B cell (primary cell): ENCODE results near the gene SLC6A16. TPM values are rescaled to one million over a fixed set of nuclear protein-coding genes. Genes with fewer than 3 reads are reported as not detected.
A peak's percentile ranks its signal among the peaks of the same experiment; 100 is the strongest.

Source experiments
- ATAC-seq: fragments of 200-7000 bp; cut with Tn5 transposase; one replicate; pipeline ENCODE4 v1.10.0; 2021; ENCODE audit warnings: low read depth, mild to moderate bottlenecking, moderate number of reproducible peaks, moderate library complexity
- CTCF ChIA-PET: fragments of 350-600 bp; sonication (Branson Sonifier 250); formaldehyde crosslinking; loops from one replicate; lab custom pipeline; 2021; ENCODE audit warnings: antibody characterized with exemption, inconsistent platforms; lab: Charles Lee
- POLR2A ChIA-PET: fragments of 350-600 bp; sonication (Branson Sonifier 250); formaldehyde crosslinking; loops from one replicate; lab custom pipeline; 2021; ENCODE audit warnings: antibody characterized with exemption; lab: Charles Lee
- DNase-seq: peaks from one replicate; pipeline ENCODE4 v3.0.0; 2013
- H2AFZ ChIP-seq: 2 replicates; pipeline ENCODE4 v1.6.1; 2012; ENCODE audit warnings: mild to moderate bottlenecking, low read depth, low read length; ENCODE audit not compliant: insufficient read depth, poor library complexity, severe bottlenecking
- H3K27ac ChIP-seq, 2 donors: 1 replicate in 1 of 2; 2 replicates in 1 of 2; pipeline ENCODE4 v1.5.1; 2012 to 2013; ENCODE audit warnings: low read length in 2 of 2, mild to moderate bottlenecking in 2 of 2, moderate library complexity in 1 of 2
- H3K27me3 ChIP-seq, 4 experiments: fragments of 200-600 bp in 1 of 4; sonication (generic) in 1 of 4; replicated peaks in 1 of 4; 1 replicate in 2 of 4; 2 replicates in 2 of 4; pipeline versions ENCODE4 v1.6.1 to v1.7.0; 2013 to 2016; ENCODE audit warnings: low read length in 3 of 4, mild to moderate bottlenecking in 2 of 4, mixed read lengths in 1 of 4, moderate library complexity in 1 of 4; ENCODE audit not compliant: insufficient read depth in 4 of 4, control insufficient read depth in 3 of 4; ENCODE audit errors: control extremely low read depth in 1 of 4
- H3K36me3 ChIP-seq, 2 experiments: replicated peaks in 1 of 2; 1 replicate in 1 of 2; 2 replicates in 1 of 2; pipeline versions ENCODE4 v1.6.1 to v1.7.1; 2013; ENCODE audit warnings: low read length in 1 of 2; ENCODE audit not compliant: insufficient read depth in 2 of 2, control insufficient read depth in 1 of 2; ENCODE audit errors: control extremely low read depth in 1 of 2, extremely low read depth in 1 of 2
- H3K4me1 ChIP-seq, 2 donors: fragments of 200-600 bp in 1 of 2; sonication (generic) in 1 of 2; 1 replicate in 1 of 2; 2 replicates in 1 of 2; pipeline versions ENCODE4 v1.5.1 to v1.6.1; 2013 to 2017; ENCODE audit warnings: low read length in 2 of 2; ENCODE audit not compliant: control insufficient read depth in 2 of 2, insufficient read depth in 2 of 2
- H3K4me2 ChIP-seq: replicated peaks from 2 replicates; pipeline ENCODE3; 2012; ENCODE audit warnings: mild to moderate bottlenecking, low read depth, low read length; ENCODE audit not compliant: poor library complexity, severe bottlenecking
- H3K4me3 ChIP-seq, 5 experiments: fragments of 200-600 bp in 1 of 5; sonication (generic) in 1 of 5; 1 replicate in 3 of 5; 2 replicates in 2 of 5; pipeline versions ENCODE4 v1.5.1 to v1.7.0; 2011 to 2016; ENCODE audit warnings: low read length in 4 of 5, mild to moderate bottlenecking in 4 of 5, low read depth in 2 of 5, control low read depth in 1 of 5, moderate library complexity in 1 of 5; ENCODE audit not compliant: insufficient read depth in 1 of 5; ENCODE audit errors: control extremely low read depth in 1 of 5, extremely low read depth in 1 of 5
- H3K79me2 ChIP-seq: fragments of 200-600 bp; sonication (generic); one replicate; pipeline ENCODE4 v1.6.0; 2016; ENCODE audit warnings: low read length; ENCODE audit not compliant: control insufficient read depth, insufficient read depth
- H3K9ac ChIP-seq: fragments of 200-600 bp; sonication (generic); 2 replicates; pipeline ENCODE4 v1.6.1; 2017; ENCODE audit warnings: mild to moderate bottlenecking, low read length, moderate library complexity
- H3K9me3 ChIP-seq, 3 donors: one replicate each; pipeline versions ENCODE4 v1.6.1 to v1.7.1; 2013; ENCODE audit warnings: low read length in 2 of 3; ENCODE audit not compliant: control insufficient read depth in 2 of 3, insufficient read depth in 1 of 3; ENCODE audit errors: control extremely low read depth in 1 of 3
- H4K20me1 ChIP-seq: 2 replicates; pipeline ENCODE4 v1.6.0; 2012; ENCODE audit warnings: mild to moderate bottlenecking, low read length; ENCODE audit not compliant: insufficient read depth, control insufficient read depth, poor library complexity, severe bottlenecking
- H3K27ac Mint-ChIP-seq: one replicate; pipeline ENCODE4 v1.8.0; 2021; ENCODE audit warnings: mixed read lengths
- H3K27me3 Mint-ChIP-seq: one replicate; pipeline ENCODE4 v1.8.0; 2021; ENCODE audit warnings: mixed read lengths
- H3K4me1 Mint-ChIP-seq: one replicate; pipeline ENCODE4 v1.8.0; 2021; ENCODE audit warnings: mixed read lengths
- H3K4me3 Mint-ChIP-seq: one replicate; pipeline ENCODE4 v1.8.0; 2021; ENCODE audit warnings: mixed read lengths
- H3K9me3 Mint-ChIP-seq: one replicate; pipeline ENCODE4 v1.8.0; 2022; ENCODE audit warnings: mixed read lengths; ENCODE audit not compliant: insufficient read depth
- EZH2 ChIP-seq: IDR thresholded peaks from 2 replicates; pipeline ENCODE4 v1.6.1; 2012; ENCODE audit warnings: borderline replicate concordance, low read depth, mild to moderate bottlenecking, moderate library complexity, low read length; ENCODE audit not compliant: insufficient read depth, poor library complexity, severe bottlenecking
- WGBS: methylation state at CpG from one replicate; pipeline ENCODE4 v1.1.5; 2013; ENCODE audit warnings: missing lambda C conversion rate; ENCODE audit not compliant: insufficient coverage; 5-methylcytosine and 5-hydroxymethylcytosine counted together
- intact Hi-C: fragments of 100-400 bp; cut with micrococcal nuclease; formaldehyde crosslinking; loops from one replicate; pipeline ENCODE4 v1.10.0; 2022
- polyA plus RNA-seq: library from polyadenylated mRNA; depleted of rRNA; stranded (reverse); fragments of >200 nt; gene quantifications from 2 replicates; pipeline ENCODE4 v1.2.3, GENCODE V29; 2012
- total RNA-seq, 2 donors: library from RNA; stranded (reverse); fragments of 120-200 nt in 1 of 2; gene quantifications; 1 replicate in 1 of 2; 2 replicates in 1 of 2; pipeline versions ENCODE4 v1.2.3 to v1.2.4, GENCODE V29; 2013 to 2022
- TF ChIP-seq, protein P1 (sequence below): fragments of 200-600 bp; IDR thresholded peaks from one replicate; pipeline ENCODE4 v1.8.0; 2022; ENCODE audit warnings: antibody characterized with exemption, mild to moderate bottlenecking

SLC6A16 gene
- total and polyA plus RNA-seq, 2 donors (not counting 1 experiment from before 2014, with no cell fraction given): 22.3 to 68.4 TPM

DNA sequence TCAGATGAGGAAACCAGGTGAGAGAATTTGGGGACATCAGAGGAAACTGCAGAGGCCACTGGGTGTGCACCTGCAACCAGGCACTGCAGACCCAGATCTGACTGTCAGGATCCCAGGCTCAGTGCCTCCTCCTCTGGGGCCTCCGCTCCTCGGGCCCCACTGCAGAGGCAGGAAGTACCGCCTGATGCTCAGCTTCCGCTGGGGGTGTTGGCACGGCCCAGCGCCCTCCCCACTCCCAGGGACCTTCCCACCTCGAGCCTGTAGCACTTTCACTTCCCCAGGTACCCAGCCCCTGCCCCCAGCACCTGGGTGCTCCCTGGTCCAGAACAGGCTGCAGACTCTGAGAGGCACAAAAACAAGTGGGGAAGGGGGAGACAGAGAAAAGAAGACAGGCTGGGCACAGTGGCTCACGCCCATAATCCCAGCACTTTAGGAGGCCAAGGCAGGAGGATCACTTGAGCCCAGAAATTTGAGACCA lies 8.9 kb upstream of the SLC6A16 start:
- peaks cover 88% of the 10 kb centered on the region for H3K79me2 ChIP-seq
- ChIA-PET CTCF (interaction anchor here (0.5 to 5.5 kb wide), 14 partner anchors 9 to 140 kb away, joined by 3 to 39 read pairs (median 4); partner anchors contain the start of genes FLT3LG and SLC6A16), POLR2A (interaction anchor here (0.5 to 3.5 kb wide), 17 partner anchors 9 to 189 kb away, joined by 3 to 59 read pairs (median 6); partner anchors contain the start of genes KASH5, PIH1D1, RPL13A and SLC6A16)
- 0% methylated on average over 6 of the region's 8 CpGs for WGBS
- H3K9ac ChIP-seq: peak overlapping the region; percentile 89
- H3K9me3 ChIP-seq: peaks cover 0 to 16% (median 6%) of the 10 kb centered on the region in 3 donors
- H3K4me2 ChIP-seq: peak overlapping the region; percentile 100
- H3K4me3 ChIP-seq: peak overlapping the region; percentile 83 to 98 (median 97)
- H4K20me1 ChIP-seq: peaks cover 35% of the 10 kb centered on the region
- H3K4me3 Mint-ChIP-seq: peak overlapping the region; percentile 100
- H3K4me1 Mint-ChIP-seq: peaks cover 81% of the 10 kb centered on the region
- H3K9me3 Mint-ChIP-seq: no peaks in the 10 kb centered on the region
- H3K36me3 ChIP-seq: peaks cover 0 to 40% of the 10 kb centered on the region in 2 experiments
- intact Hi-C loops: loop anchor here (1.0 to 5.0 kb wide), 5 partner anchors 8 to 343 kb away; partner anchors contain the start of gene PRMT1
- no peaks in the 10 kb centered on the region for H3K27me3 ChIP-seq
- peak; percentile 68 for ATAC-seq
- DNase-seq: peak; percentile 96
- no peaks in the 10 kb centered on the region for H3K27me3 Mint-ChIP-seq
- H3K27ac ChIP-seq: peak overlapping the region; percentile 93 to 98
- H3K4me1 ChIP-seq: peaks cover 79 to 89% of the 10 kb centered on the region in 2 donors
- peak overlapping the region; percentile 99 for H3K27ac Mint-ChIP-seq
- H2AFZ ChIP-seq: peak overlapping the region; percentile 13
- no peak for TF ChIP-seq EZH2
- TF ChIP-seq, protein P1, sequence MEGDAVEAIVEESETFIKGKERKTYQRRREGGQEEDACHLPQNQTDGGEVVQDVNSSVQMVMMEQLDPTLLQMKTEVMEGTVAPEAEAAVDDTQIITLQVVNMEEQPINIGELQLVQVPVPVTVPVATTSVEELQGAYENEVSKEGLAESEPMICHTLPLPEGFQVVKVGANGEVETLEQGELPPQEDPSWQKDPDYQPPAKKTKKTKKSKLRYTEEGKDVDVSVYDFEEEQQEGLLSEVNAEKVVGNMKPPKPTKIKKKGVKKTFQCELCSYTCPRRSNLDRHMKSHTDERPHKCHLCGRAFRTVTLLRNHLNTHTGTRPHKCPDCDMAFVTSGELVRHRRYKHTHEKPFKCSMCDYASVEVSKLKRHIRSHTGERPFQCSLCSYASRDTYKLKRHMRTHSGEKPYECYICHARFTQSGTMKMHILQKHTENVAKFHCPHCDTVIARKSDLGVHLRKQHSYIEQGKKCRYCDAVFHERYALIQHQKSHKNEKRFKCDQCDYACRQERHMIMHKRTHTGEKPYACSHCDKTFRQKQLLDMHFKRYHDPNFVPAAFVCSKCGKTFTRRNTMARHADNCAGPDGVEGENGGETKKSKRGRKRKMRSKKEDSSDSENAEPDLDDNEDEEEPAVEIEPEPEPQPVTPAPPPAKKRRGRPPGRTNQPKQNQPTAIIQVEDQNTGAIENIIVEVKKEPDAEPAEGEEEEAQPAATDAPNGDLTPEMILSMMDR: no peak

DNA sequence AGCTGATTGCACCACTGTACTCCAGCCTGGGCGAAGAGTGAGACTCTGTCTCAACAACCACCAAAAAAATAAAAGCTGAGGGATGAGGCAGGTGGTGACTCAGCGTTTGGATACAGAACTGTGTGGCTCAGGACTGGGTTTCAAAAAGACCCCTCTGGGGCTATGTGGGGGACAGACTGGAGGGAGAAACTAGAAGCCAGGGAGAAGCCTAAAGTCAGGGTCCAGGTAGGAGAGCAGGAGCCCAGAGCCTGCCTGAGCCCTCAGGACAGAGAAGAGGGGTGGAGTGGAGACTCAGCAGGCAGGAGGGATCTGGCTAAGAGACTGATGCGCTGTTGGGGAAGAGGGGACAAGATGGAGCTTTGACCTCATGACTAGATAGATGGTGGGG lies 8.4 kb upstream of the SLC6A16 start:
- peak overlapping the region; percentile 93 to 98 for H3K27ac ChIP-seq
- H3K27ac Mint-ChIP-seq: peak overlapping the region; percentile 99
- H3K9me3 ChIP-seq: peaks cover 0 to 11% (median 2%) of the 10 kb centered on the region in 3 donors
- TF ChIP-seq, protein P1: no peak
- TF ChIP-seq EZH2: no peak
- H3K4me2 ChIP-seq: peak overlapping the region; percentile 100
- peak overlapping the region; percentile 35 for H3K9ac ChIP-seq
- no peaks in the 10 kb centered on the region for H3K27me3 ChIP-seq
- 6% methylated on average over 2 of the region's 3 CpGs for WGBS
- peaks cover 0 to 36% of the 10 kb centered on the region in 2 experiments for H3K36me3 ChIP-seq
- CTCF ChIA-PET: interaction anchor here (0.5 to 5.5 kb wide), 15 partner anchors 8 to 141 kb away, joined by 3 to 39 read pairs (median 4); partner anchors contain the start of genes FLT3LG and SLC6A16
- H3K27me3 Mint-ChIP-seq: no peaks in the 10 kb centered on the region
- peaks cover 79 to 89% of the 10 kb centered on the region in 2 donors for H3K4me1 ChIP-seq
- H4K20me1 ChIP-seq: peaks cover 31% of the 10 kb centered on the region
- peaks cover 81% of the 10 kb centered on the region for H3K4me1 Mint-ChIP-seq
- POLR2A ChIA-PET: interaction anchor here (0.5 to 3.5 kb wide), 16 partner anchors 9 to 162 kb away, joined by 3 to 59 read pairs (median 6); partner anchors contain the start of genes KASH5, PIH1D1, RPL13A and SLC6A16
- peak overlapping the region; percentile 13 for H2AFZ ChIP-seq
- H3K4me3 ChIP-seq: peak overlapping the region in 4 of 5 experiments; percentile 25 to 97 (median 30)
- no peaks in the 10 kb centered on the region for H3K9me3 Mint-ChIP-seq
- peak overlapping the region; percentile 100 for H3K4me3 Mint-ChIP-seq
- H3K79me2 ChIP-seq: peaks cover 88% of the 10 kb centered on the region
- DNase-seq: no peak
- intact Hi-C loops: loop anchor here (5.0 kb wide), 1 partner anchor 344 kb away; the partner anchor contains the start of gene PRMT1
- ATAC-seq: no peak
